Sigmoid colon (tissue), 7 donors: ENCODE measurements around the gene ZSCAN30. TPM values are rescaled to one million over a fixed set of nuclear protein-coding genes. Genes with fewer than 3 reads are reported as not detected.

ENCODE experiments used
- DNase-seq: peaks from one replicate; pipeline ENCODE4 v3.0.0-alpha.2; 2019
- H3K27ac ChIP-seq, 4 donors: fragments of 200-600 bp; sonication (generic); one replicate each; pipeline ENCODE4 v1.5.1; 2016 to 2019; ENCODE audit warnings: mild to moderate bottlenecking in 1 of 4
- H3K27me3 ChIP-seq, 3 donors: fragments of 200-600 bp; sonication (generic); one replicate each; pipeline ENCODE4 v1.5.1; 2019; ENCODE audit warnings: mild to moderate bottlenecking in 1 of 3
- H3K36me3 ChIP-seq, 4 donors: fragments of 200-600 bp; sonication (generic); one replicate each; pipeline ENCODE4 v1.5.1; 2016 to 2019
- H3K4me1 ChIP-seq, 4 donors: fragments of 200-600 bp; sonication (generic); one replicate each; pipeline ENCODE4 v1.5.1; 2017 to 2019
- H3K4me3 ChIP-seq, 4 donors: fragments of 200-600 bp; sonication (generic); one replicate each; pipeline ENCODE4 v1.5.1; 2017 to 2019; ENCODE audit warnings: mild to moderate bottlenecking in 2 of 4, moderate library complexity in 1 of 4
- H3K9me3 ChIP-seq, 4 donors: fragments of 200-600 bp in 3 of 4; sonication (generic) in 3 of 4; one replicate each; pipeline versions ENCODE4 v1.5.1 to v1.6.1; 2013 to 2019
- CTCF ChIP-seq, 4 experiments: fragments of 450-650 bp in 3 of 4; fragments of 200-600 bp in 1 of 4; IDR thresholded peaks; one replicate each; pipeline ENCODE4 v1.5.1; 2016 to 2019; ENCODE audit warnings: antibody characterized with exemption in 4 of 4, mild to moderate bottlenecking in 3 of 4, moderate library complexity in 2 of 4
- EP300 ChIP-seq, 4 donors: sonication (generic); formaldehyde crosslinking; IDR thresholded peaks; one replicate each; pipeline ENCODE4 v1.6.1; 2017; ENCODE audit warnings: antibody characterized with exemption in 4 of 4
- POLR2A ChIP-seq, 2 donors: fragments of 450-650 bp; IDR thresholded peaks; one replicate each; pipeline ENCODE4 v1.6.1; 2016; ENCODE audit warnings: antibody characterized with exemption in 2 of 2, mild to moderate bottlenecking in 2 of 2, moderate library complexity in 2 of 2
- POLR2AphosphoS5 ChIP-seq, 4 donors: sonication (generic); formaldehyde crosslinking; IDR thresholded peaks; one replicate each; pipeline ENCODE4 v1.6.1; 2017; ENCODE audit warnings: antibody characterized with exemption in 4 of 4
- WGBS, 2 donors: extraction: QIAGEN DNeasy Blood & Tissue Kit; methylation state at CpG; one replicate each; pipeline ENCODE4 v1.1.7; 2013; 5-methylcytosine and 5-hydroxymethylcytosine counted together
- intact Hi-C: fragments of 100-400 bp; cut with DNase I; formaldehyde crosslinking; loops from one replicate; pipeline ENCODE4 v1.15.1; 2023
- polyA plus RNA-seq, 3 donors: library from polyadenylated mRNA; stranded (reverse); fragments of 200-250 nt; gene quantifications; one replicate each; pipeline ENCODE4 v1.2.3, GENCODE V29; 2013
- total RNA-seq, 4 donors: library from RNA; depleted of rRNA; stranded (reverse); fragments of >200 nt; gene quantifications; one replicate each; pipeline ENCODE4 v1.1.0, GENCODE V29; 2016
- donor health status: healthy with polysubstance abuse.
- donor health status: Bipolar disorder and iron deficiency.
- donor health status: healthy.

Gene ZSCAN30
- total and polyA plus RNA-seq, 7 donors, result 2.5 to 25.8 (median 12.5) TPM

GRCh38 chr18:35253655-35254287, 36.3 kb downstream of the ZSCAN30 start:
- peaks cover 4 to 49% (median 9%) of the 10 kb centered on the region in 4 donors for H3K36me3 ChIP-seq
- no peaks in the 10 kb centered on the region for H3K27me3 ChIP-seq
- H3K4me3 ChIP-seq, result no peak overlapping the region
- no peaks in the 10 kb centered on the region for H3K9me3 ChIP-seq
- no peak overlapping the region for H3K27ac ChIP-seq
- 97 to 98% methylated on average over 4 of the region's 4 CpGs for WGBS, 2 donors
- intact Hi-C loops, result no loop called here
- DNase-seq, result no peak
- TF ChIP-seq CTCF (IDR thresholded peaks at IDR 0.05) (no peak), POLR2A (IDR thresholded peaks at IDR 0.05) (no peak), POLR2AphosphoS5 (IDR thresholded peaks at IDR 0.05) (no peak), EP300 (IDR thresholded peaks at IDR 0.05) (no peak)
- no peaks in the 10 kb centered on the region for H3K4me1 ChIP-seq

GRCh38 chr18:35252466-35252865, 37.6 kb downstream of the ZSCAN30 start:
- no peak overlapping the region for H3K4me3 ChIP-seq
- no peaks in the 10 kb centered on the region for H3K4me1 ChIP-seq
- 95 to 97% methylated on average over 1 of the region's 1 CpG for WGBS, 2 donors
- TF ChIP-seq CTCF (IDR thresholded peaks at IDR 0.05), result no peak
- TF ChIP-seq POLR2A (IDR thresholded peaks at IDR 0.05), result no peak
- TF ChIP-seq EP300 (IDR thresholded peaks at IDR 0.05), result no peak
- TF ChIP-seq POLR2AphosphoS5 (IDR thresholded peaks at IDR 0.05), result no peak
- H3K27ac ChIP-seq, result no peak overlapping the region
- intact Hi-C loops, result no loop called here
- H3K9me3 ChIP-seq, result no peaks in the 10 kb centered on the region
- H3K36me3 ChIP-seq, result peaks cover 4 to 53% (median 9%) of the 10 kb centered on the region in 4 donors
- no peak for DNase-seq
- no peaks in the 10 kb centered on the region for H3K27me3 ChIP-seq

- intact Hi-C loops, result loop anchor here (10.0 kb wide), 1 partner anchor 224 kb away; no protein-coding TSS in a partner anchor
Measured at GRCh38 chr18:35248429-35248828, 41.6 kb downstream of the ZSCAN30 start.

GRCh38 chr18:35247412-35248249, 42.4 kb downstream of the ZSCAN30 start:
- peaks cover 9 to 84% (median 34%) of the 10 kb centered on the region in 4 donors for H3K36me3 ChIP-seq
- no peaks in the 10 kb centered on the region for H3K9me3 ChIP-seq
- intact Hi-C loops, result loop anchor here (10.0 kb wide), 1 partner anchor 223 kb away; no protein-coding TSS in a partner anchor
- H3K27me3 ChIP-seq, result no peaks in the 10 kb centered on the region
- H3K4me1 ChIP-seq, result peaks cover 0 to 4% (median under 1%) of the 10 kb centered on the region in 4 donors
- WGBS, 2 donors, result 93 to 95% methylated on average over 14 of the region's 14 CpGs
- DNase-seq, result no peak
- TF ChIP-seq POLR2AphosphoS5 (IDR thresholded peaks at IDR 0.05), result no peak
- no peak for TF ChIP-seq POLR2A (IDR thresholded peaks at IDR 0.05)
- TF ChIP-seq EP300 (IDR thresholded peaks at IDR 0.05), result no peak
- TF ChIP-seq CTCF (IDR thresholded peaks at IDR 0.05), result no peak
- H3K4me3 ChIP-seq, result no peak overlapping the region
- peak overlapping the region in 1 of 4 donors; percentile 42 for H3K27ac ChIP-seq

More at GRCh38 chr18:35248429-35248828, 41.6 kb downstream of the ZSCAN30 start:
- TF ChIP-seq POLR2A (IDR thresholded peaks at IDR 0.05), result no peak
- no peak overlapping the region for H3K4me3 ChIP-seq
- 96 to 98% methylated on average over 6 of the region's 6 CpGs for whole genome bisulfite sequencing, 2 donors
- no peaks in the 10 kb centered on the region for H3K9me3 ChIP-seq
- no peak overlapping the region for H3K27ac ChIP-seq
- H3K27me3 ChIP-seq, result no peaks in the 10 kb centered on the region
- H3K36me3 ChIP-seq, result peaks cover 9 to 84% (median 32%) of the 10 kb centered on the region in 4 donors
- H3K4me1 ChIP-seq, result no peaks in the 10 kb centered on the region
- DNase-seq, result no peak

- Histone ChIP-seq H3K27ac (peak overlapping the region in 1 of 4 donors; percentile 42), H3K36me3 (peaks cover 9 to 82% (median 35%) of the 10 kb centered on the region in 4 donors), H3K9me3 (no peaks in the 10 kb centered on the region), H3K27me3 (no peaks in the 10 kb centered on the region), H3K4me3 (no peak overlapping the region), H3K4me1 (peaks cover 0 to 12% (median 5%) of the 10 kb centered on the region in 4 donors)
- intact Hi-C loops, result loop anchor here (10.0 kb wide), 1 partner anchor 222 kb away; no protein-coding TSS in a partner anchor
- DNase-seq, result no peak
- TF ChIP-seq POLR2A (IDR thresholded peaks at IDR 0.05), result no peak
- no peak for TF ChIP-seq EP300 (IDR thresholded peaks at IDR 0.05)
- TF ChIP-seq POLR2AphosphoS5 (IDR thresholded peaks at IDR 0.05), result no peak
- TF ChIP-seq CTCF (IDR thresholded peaks at IDR 0.05), result no peak
Measured at GRCh38 chr18:35246831-35247230, 43.2 kb downstream of the ZSCAN30 start.
